Spinal cord (tissue), 10 donors: Measurements from ENCODE around the gene ALDH1B1. TPM values are rescaled to one million over a fixed set of nuclear protein-coding genes. Genes with fewer than 3 reads are reported as not detected.
"Not testable (repeated sequence)": the region's sequence is repeated elsewhere in the genome, so short reads cannot be mapped to it uniquely, and the experiment has no call there.

ENCODE experiments used
- DNase-seq, 6 donors: peaks; one replicate each; pipeline versions ENCODE4 v3.0.0 to v3.0.0-alpha.2; 2013 to 2015; ENCODE audit warnings: low spot score in 6 of 6, low read depth in 4 of 6
- H3K27ac ChIP-seq: one replicate; pipeline ENCODE4 v1.5.1; 2013; ENCODE audit warnings: low read depth, low read length, control low read depth
- H3K27me3 ChIP-seq: one replicate; pipeline ENCODE4 v1.6.1; 2013; ENCODE audit warnings: low read length; ENCODE audit not compliant: control insufficient read depth, insufficient read depth
- H3K36me3 ChIP-seq: one replicate; pipeline ENCODE4 v1.6.1; 2013; ENCODE audit warnings: low read length; ENCODE audit not compliant: control insufficient read depth, insufficient read depth
- H3K4me1 ChIP-seq: one replicate; pipeline ENCODE4 v1.6.1; 2013; ENCODE audit warnings: low read length; ENCODE audit not compliant: control insufficient read depth, insufficient read depth
- H3K4me3 ChIP-seq: one replicate; pipeline ENCODE4 v1.5.1; 2013; ENCODE audit warnings: low read depth, low read length, control low read depth
- H3K9me3 ChIP-seq: one replicate; pipeline ENCODE4 v1.6.1; 2013; ENCODE audit warnings: low read length; ENCODE audit not compliant: control insufficient read depth, insufficient read depth
- WGBS: methylation state at CpG from one replicate; pipeline ENCODE4 v1.1.5; 2013; ENCODE audit warnings: missing lambda C conversion rate; ENCODE audit not compliant: insufficient coverage; 5-methylcytosine and 5-hydroxymethylcytosine counted together
- polyA plus RNA-seq, 2 donors: library from polyadenylated mRNA; unstranded; fragments of 120-200 nt; gene quantifications; one replicate each; pipeline ENCODE4 v1.2.1, GENCODE V29; 2013; ENCODE audit not compliant: insufficient read length in 2 of 2
- total RNA-seq, 2 donors: library from RNA; depleted of rRNA in 1 of 2; stranded (reverse); fragments of 120-200 nt in 1 of 2; fragments of >200 nt in 1 of 2; gene quantifications; one replicate each; pipeline versions ENCODE4 v1.2.3 to v1.2.4, GENCODE V29; 2013 to 2014
- donor health status: healthy.

The ALDH1B1 gene
- total and polyA plus RNA-seq, 4 donors: 12.5 to 18.8 (median 16.2) TPM

- H3K27me3 ChIP-seq: no peaks in the 10 kb centered on the region
- H3K27ac ChIP-seq: no peak overlapping the region
- H3K4me1 ChIP-seq: peaks cover 4% of the 10 kb centered on the region
- WGBS: 36% methylated on average over 6 of the region's 10 CpGs
- no peak for DNase-seq
- no peaks in the 10 kb centered on the region for H3K9me3 ChIP-seq
- no peaks in the 10 kb centered on the region for H3K36me3 ChIP-seq
- H3K4me3 ChIP-seq: no peak overlapping the region
These were observed 19.5 kb upstream of the ALDH1B1 start for GRCh38 chr9:38372762-38373619.

- Histone ChIP-seq H3K36me3 (no peaks in the 10 kb centered on the region), H3K27ac (no peak overlapping the region), H3K9me3 (no peaks in the 10 kb centered on the region), H3K4me1 (peaks cover 4% of the 10 kb centered on the region), H3K27me3 (no peaks in the 10 kb centered on the region), H3K4me3 (no peak overlapping the region)
- no CpG with 5 or more reads among the region's 3 CpGs for WGBS
- DNase-seq: no peak
These were observed 18.8 kb upstream of the ALDH1B1 start for GRCh38 chr9:38373679-38374078.

- no peak for DNase-seq
- no peak overlapping the region for H3K4me3 ChIP-seq
- 74% methylated on average over 4 of the region's 5 CpGs for WGBS
- no peaks in the 10 kb centered on the region for H3K9me3 ChIP-seq
- peaks cover 4% of the 10 kb centered on the region for H3K4me1 ChIP-seq
- H3K27me3 ChIP-seq: no peaks in the 10 kb centered on the region
- no peaks in the 10 kb centered on the region for H3K36me3 ChIP-seq
- H3K27ac ChIP-seq: no peak overlapping the region
These were observed 17.5 kb upstream of the ALDH1B1 start for GRCh38 chr9:38374847-38375571.

DNA sequence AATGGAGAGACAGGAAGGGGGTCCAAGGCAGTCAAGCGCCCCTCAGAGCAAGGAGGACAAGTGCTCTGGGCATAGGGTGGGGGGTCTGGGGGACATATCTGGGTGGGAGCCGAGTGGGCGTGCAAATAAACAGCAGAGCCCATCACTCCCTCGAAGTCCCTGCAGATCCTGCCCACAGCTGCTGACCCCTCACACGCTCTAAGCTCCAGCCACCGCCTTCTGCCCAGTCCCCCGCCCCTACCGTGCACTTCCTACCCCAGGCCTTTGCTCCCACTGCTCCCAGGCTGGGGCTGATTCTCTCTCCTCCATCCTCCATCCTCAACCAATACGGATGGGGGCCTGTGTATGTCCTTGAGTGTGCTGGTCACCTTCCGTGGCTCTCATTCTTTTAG lies 16.9 kb upstream of the ALDH1B1 start:
- Histone ChIP-seq H3K9me3 (no peaks in the 10 kb centered on the region), H3K27ac (no peak overlapping the region), H3K4me3 (no peak overlapping the region), H3K4me1 (peaks cover 6% of the 10 kb centered on the region), H3K27me3 (no peaks in the 10 kb centered on the region), H3K36me3 (no peaks in the 10 kb centered on the region)
- DNase-seq: no peak
- WGBS: 80% methylated on average over 1 of the region's 10 CpGs

- Histone ChIP-seq H3K27me3 (no peaks in the 10 kb centered on the region), H3K27ac (no peak overlapping the region), H3K4me1 (peaks cover 11% of the 10 kb centered on the region), H3K36me3 (no peaks in the 10 kb centered on the region), H3K9me3 (no peaks in the 10 kb centered on the region), H3K4me3 (no peak overlapping the region)
- DNase-seq: peak in 2 of 6 donors; percentile 18 to 49
- 39% methylated on average over 5 of the region's 9 CpGs for WGBS
These were observed 16.4 kb upstream of the ALDH1B1 start for GRCh38 chr9:38376021-38376670.

DNA sequence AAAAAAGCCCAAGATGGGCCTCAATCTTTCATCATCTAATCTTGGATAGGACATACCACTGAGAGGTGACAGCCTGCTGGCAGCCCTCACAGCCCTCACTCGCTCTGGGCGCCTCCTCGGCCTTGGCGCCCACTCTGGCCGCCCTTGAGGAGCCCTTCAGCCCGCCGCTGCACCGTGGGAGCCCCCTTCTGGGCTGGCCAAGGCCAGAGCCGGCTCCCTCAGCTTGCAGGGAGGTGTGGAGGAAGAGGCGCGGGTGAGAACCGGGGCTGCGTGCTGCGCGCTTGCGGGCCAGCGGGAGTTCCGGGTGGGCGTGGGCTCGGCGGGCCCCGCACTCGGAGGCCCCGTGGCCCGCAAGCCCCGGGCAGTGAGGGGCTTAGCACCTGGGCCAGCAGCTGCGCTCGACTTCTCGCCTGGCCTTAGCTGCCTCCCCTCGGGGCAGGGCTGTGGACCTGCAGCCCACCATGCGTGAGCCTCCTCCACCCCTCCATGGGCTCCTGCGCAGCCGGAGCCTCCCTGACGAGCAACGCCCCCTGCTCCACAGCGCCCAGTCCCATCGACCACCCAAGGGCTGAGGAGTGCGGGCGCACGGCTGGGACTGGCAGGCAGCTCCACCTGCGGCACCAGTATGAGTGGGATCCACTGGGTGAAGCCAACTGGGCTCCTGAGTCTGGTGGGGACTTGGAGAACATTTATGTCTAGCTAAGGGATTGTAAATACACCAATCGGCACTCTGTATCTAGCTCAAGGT lies 15.0 kb upstream of the ALDH1B1 start:
- not testable (repeated sequence) for H3K9me3 ChIP-seq, H3K4me3 ChIP-seq, DNase-seq, H3K27me3 ChIP-seq, H3K27ac ChIP-seq, H3K36me3 ChIP-seq
- H3K4me1 ChIP-seq: peaks cover 23% of the 10 kb centered on the region
- WGBS: 96% methylated on average over 31 of the region's 42 CpGs

GRCh38 chr9:38380230-38380871 lies 12.2 kb upstream of the ALDH1B1 start:
- Histone ChIP-seq H3K36me3 (no peaks in the 10 kb centered on the region), H3K9me3 (no peaks in the 10 kb centered on the region), H3K27me3 (no peaks in the 10 kb centered on the region), H3K4me1 (peaks cover 23% of the 10 kb centered on the region), H3K4me3 (no peak overlapping the region), H3K27ac (no peak overlapping the region)
- WGBS: 70% methylated on average over 4 of the region's 6 CpGs
- no peak for DNase-seq

GRCh38 chr9:38380872-38381534 lies 11.5 kb upstream of the ALDH1B1 start:
- H3K9me3 ChIP-seq: no peaks in the 10 kb centered on the region
- DNase-seq: no peak
- whole genome bisulfite sequencing: 34% methylated on average over 6 of the region's 8 CpGs
- no peaks in the 10 kb centered on the region for H3K27me3 ChIP-seq
- no peaks in the 10 kb centered on the region for H3K36me3 ChIP-seq
- peaks cover 22% of the 10 kb centered on the region for H3K4me1 ChIP-seq
- H3K27ac ChIP-seq: no peak overlapping the region
- H3K4me3 ChIP-seq: no peak overlapping the region
